ENCODE results near the gene NCK1. TPM values are rescaled to one million over a fixed set of nuclear protein-coding genes. Genes with fewer than 3 reads are reported as not detected.

NCK1 gene
- total RNA-seq, 2 donors from 2014 or later = 33.8 to 72.3 TPM

GRCh38 chr3:136852180-136852579 is 9.8 kb upstream of the NCK1 start:
- intact Hi-C loops (cut with DNase I) = no loop called here
- Histone ChIP-seq H3K27me3 (no peaks in the 10 kb centered on the region), H3K36me3 (no peaks in the 10 kb centered on the region), H3K4me1 (no peaks in the 10 kb centered on the region), H3K27ac (no peak overlapping the region), H3K9me3 (no peaks in the 10 kb centered on the region), H3K9ac (ENCODE audit: low read depth in 2 of 2, low read length in 2 of 2) (no peak overlapping the region), H3K4me3 (no peak overlapping the region)
- no peak for TF ChIP-seq CTCF (IDR thresholded peaks at IDR 0.05)
- no peak for DNase-seq

- Histone ChIP-seq H3K9me3 (no peaks in the 10 kb centered on the region), H3K4me3 (no peak overlapping the region), H3K27me3 (no peaks in the 10 kb centered on the region), H3K9ac (ENCODE audit: low read depth in 2 of 2, low read length in 2 of 2) (no peak overlapping the region), H3K36me3 (no peaks in the 10 kb centered on the region), H3K27ac (no peak overlapping the region), H3K4me1 (no peaks in the 10 kb centered on the region)
- no peak for DNase-seq
- TF ChIP-seq CTCF (IDR thresholded peaks at IDR 0.05) = no peak
- intact Hi-C loops (cut with DNase I) = no loop called here
These were observed 5.3 kb upstream of the NCK1 start for GRCh38 chr3:136856665-136857064.

DNA sequence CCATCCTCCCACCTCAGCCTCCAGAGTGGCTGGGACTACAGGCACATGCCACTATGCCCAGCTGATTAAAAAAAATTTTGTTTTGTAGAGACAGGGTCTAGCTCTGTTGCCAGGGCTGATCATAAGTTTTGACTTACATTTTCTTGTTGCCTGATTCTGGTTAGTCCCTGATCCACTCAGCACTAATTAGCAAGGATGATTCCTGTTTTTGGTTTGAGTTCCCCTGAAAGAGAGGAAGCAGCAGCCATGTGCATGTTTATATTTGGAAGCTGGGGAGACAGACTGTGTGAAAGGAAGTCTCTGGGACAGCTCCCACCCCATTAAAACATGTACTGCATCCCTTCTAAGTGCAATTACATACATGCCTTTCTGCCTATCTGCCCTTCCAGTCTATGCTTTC is 3.6 kb upstream of the NCK1 start:
- no peak for TF ChIP-seq CTCF (IDR thresholded peaks at IDR 0.05)
- H3K4me1 ChIP-seq = no peaks in the 10 kb centered on the region
- DNase-seq = no peak
- H3K9ac ChIP-seq (ENCODE audit: low read depth in 2 of 2, low read length in 2 of 2) = no peak overlapping the region
- H3K9me3 ChIP-seq = no peaks in the 10 kb centered on the region
- no peak overlapping the region for H3K27ac ChIP-seq
- no peaks in the 10 kb centered on the region for H3K36me3 ChIP-seq
- intact Hi-C loops (cut with DNase I) = no loop called here
- H3K4me3 ChIP-seq = no peak overlapping the region
- no peaks in the 10 kb centered on the region for H3K27me3 ChIP-seq

- TF ChIP-seq CTCF (IDR thresholded peaks at IDR 0.05) = no peak
- H3K9ac ChIP-seq (ENCODE audit: low read depth in 2 of 2, low read length in 2 of 2) = peak overlapping the region in 1 of 2 donors; percentile 89
These were observed 1.5 kb upstream of the NCK1 start for GRCh38 chr3:136860541-136860940.

GRCh38 chr3:136862617-136863322 is 762 bp downstream of the NCK1 start:
- Histone ChIP-seq H3K27me3 (no peaks in the 10 kb centered on the region), H3K4me3 (peak overlapping the region; percentile 93), H3K9me3 (no peaks in the 10 kb centered on the region), H3K4me1 (no peaks in the 10 kb centered on the region), H3K9ac (ENCODE audit: low read depth in 2 of 2, low read length in 2 of 2) (peak overlapping the region; percentile 87 to 89), H3K27ac (peak overlapping the region; percentile 98), H3K36me3 (no peaks in the 10 kb centered on the region)
- TF ChIP-seq CTCF (IDR thresholded peaks at IDR 0.05) = no peak
- intact Hi-C loops (cut with DNase I) = loop anchor here (10.0 kb wide), 1 partner anchor 52 kb away; no protein-coding TSS in a partner anchor
- peak; percentile 69 for DNase-seq

More at GRCh38 chr3:136860541-136860940, 1.5 kb upstream of the NCK1 start:
- Histone ChIP-seq H3K4me1 (no peaks in the 10 kb centered on the region), H3K9me3 (no peaks in the 10 kb centered on the region), H3K4me3 (peak overlapping the region; percentile 93), H3K27ac (no peak overlapping the region), H3K27me3 (no peaks in the 10 kb centered on the region), H3K36me3 (no peaks in the 10 kb centered on the region)
- intact Hi-C loops (cut with DNase I) = loop anchor here (10.0 kb wide), 1 partner anchor 54 kb away; no protein-coding TSS in a partner anchor
- DNase-seq = no peak

Measured in colonic mucosa (tissue), 4 donors.